Stomach (tissue), 9 donors: ENCODE data around the gene CIROP. TPM values are rescaled to one million over a fixed set of nuclear protein-coding genes. Genes with fewer than 3 reads are reported as not detected.

Experiments used
- DNase-seq, 2 donors: peaks; one replicate each; pipeline versions ENCODE4 v3.0.0 to v3.0.0-alpha.2; 2013 to 2019
- H3K27ac ChIP-seq, 5 donors: fragments of 200-600 bp in 4 of 5; sonication (generic) in 4 of 5; one replicate each; pipeline ENCODE4 v1.5.1; 2013 to 2019; ENCODE audit warnings: mild to moderate bottlenecking in 1 of 5, moderate library complexity in 1 of 5
- H3K27me3 ChIP-seq, 3 donors: fragments of 200-600 bp; sonication (generic); one replicate each; pipeline ENCODE4 v1.5.1; 2017 to 2019; ENCODE audit warnings: mixed run types in 1 of 3
- H3K36me3 ChIP-seq, 4 donors: fragments of 200-600 bp; sonication (generic); 1 replicate in 3 of 4; 2 replicates in 1 of 4; pipeline ENCODE4 v1.5.1; 2016 to 2019
- H3K4me1 ChIP-seq, 4 donors: fragments of 200-600 bp; sonication (generic); one replicate each; pipeline ENCODE4 v1.5.1; 2016 to 2019
- H3K4me3 ChIP-seq, 4 donors: fragments of 200-600 bp; sonication (generic) in 3 of 4; one replicate each; pipeline ENCODE4 v1.5.1; 2016 to 2019; ENCODE audit warnings: mild to moderate bottlenecking in 1 of 4
- H3K9me3 ChIP-seq, 4 donors: fragments of 200-600 bp; sonication (generic); one replicate each; pipeline ENCODE4 v1.5.1; 2016 to 2019
- CTCF ChIP-seq, 7 experiments: fragments of 450-650 bp in 4 of 7; fragments of 200-600 bp in 3 of 7; sonication (generic) in 3 of 7; IDR thresholded peaks; one replicate each; pipeline ENCODE4 v1.5.1; 2016 to 2019; ENCODE audit warnings: antibody characterized with exemption in 7 of 7, control low read depth in 2 of 7, mild to moderate bottlenecking in 1 of 7
- EP300 ChIP-seq: sonication (generic); formaldehyde crosslinking; IDR thresholded peaks from one replicate; pipeline ENCODE4 v1.6.1; 2017; ENCODE audit warnings: antibody characterized with exemption
- POLR2A ChIP-seq, 4 donors: fragments of 450-650 bp; IDR thresholded peaks; one replicate each; pipeline ENCODE4 v1.6.1; 2016; ENCODE audit warnings: antibody characterized with exemption in 4 of 4, control low read depth in 2 of 4, mild to moderate bottlenecking in 1 of 4, moderate library complexity in 1 of 4
- POLR2AphosphoS5 ChIP-seq, 3 donors: sonication (generic); formaldehyde crosslinking; IDR thresholded peaks; one replicate each; pipeline ENCODE4 v1.6.1; 2016; ENCODE audit warnings: antibody characterized with exemption in 3 of 3
- WGBS, 5 donors: extraction: QIAGEN DNeasy Blood & Tissue Kit in 3 of 5; methylation state at CpG; one replicate each; pipeline versions ENCODE4 v1.1.5 to v1.1.7; 2013 to 2018; 5-methylcytosine and 5-hydroxymethylcytosine counted together
- intact Hi-C: fragments of 100-400 bp; cut with DNase I; formaldehyde crosslinking; loops from one replicate; pipeline ENCODE4 v1.15.1; 2023; ENCODE audit warnings: low total_unique reads
- polyA plus RNA-seq, 3 donors: library from polyadenylated mRNA; stranded (reverse); fragments of 200-250 nt; gene quantifications; one replicate each; pipeline ENCODE4 v1.2.3, GENCODE V29; 2013
- total RNA-seq, 5 donors: library from RNA; depleted of rRNA; stranded (reverse); fragments of >200 nt; gene quantifications; one replicate each; pipeline versions ENCODE4 v1.1.0 to v1.2.3, GENCODE V29; 2014 to 2016
- donor health status: healthy with polysubstance abuse.
- donor health status: Bipolar disorder and iron deficiency.
- donor health status: healthy.

Gene CIROP
- total and polyA plus RNA-seq, 8 donors, result not detected

- DNase-seq, result no peak
- intact Hi-C loops, result no loop called here
- peak overlapping the region in 4 of 5 donors; percentile 8 to 93 (median 40) for H3K27ac ChIP-seq
- no peaks in the 10 kb centered on the region for H3K27me3 ChIP-seq
- peaks cover 22 to 75% (median 49%) of the 10 kb centered on the region in 4 donors for H3K4me1 ChIP-seq
- WGBS, 5 donors, result 93 to 98% (median 94%) methylated on average over 5 of the region's 5 CpGs
- H3K9me3 ChIP-seq, result no peaks in the 10 kb centered on the region
- no peak for TF ChIP-seq POLR2A (IDR thresholded peaks at IDR 0.05)
- no peak for TF ChIP-seq CTCF (IDR thresholded peaks at IDR 0.05)
- TF ChIP-seq EP300, result no peak
- no peak for TF ChIP-seq POLR2AphosphoS5 (IDR thresholded peaks at IDR 0.05)
- peaks cover 0 to 9% (median 5%) of the 10 kb centered on the region in 4 donors for H3K36me3 ChIP-seq
- no peak overlapping the region for H3K4me3 ChIP-seq
These were observed 43.9 kb upstream of the CIROP start for GRCh38 chr14:23148591-23149249.

GRCh38 chr14:23147676-23148075, 42.9 kb upstream of the CIROP start:
- intact Hi-C loops, result no loop called here
- Histone ChIP-seq H3K27ac (peak overlapping the region in 3 of 5 donors; percentile 32 to 93 (median 46)), H3K4me3 (no peak overlapping the region), H3K9me3 (no peaks in the 10 kb centered on the region), H3K36me3 (peaks cover 0 to 13% (median 9%) of the 10 kb centered on the region in 4 donors), H3K4me1 (peaks cover 13 to 75% (median 47%) of the 10 kb centered on the region in 4 donors), H3K27me3 (no peaks in the 10 kb centered on the region)
- TF ChIP-seq CTCF (IDR thresholded peaks at IDR 0.05) (no peak), POLR2A (IDR thresholded peaks at IDR 0.05) (no peak), POLR2AphosphoS5 (IDR thresholded peaks at IDR 0.05) (no peak), EP300 (no peak)
- DNase-seq, result peak; percentile 54 to 59
- WGBS, 5 donors, result 44 to 83% (median 54%) methylated on average over 1 of the region's 1 CpG

- Histone ChIP-seq H3K27me3 (no peaks in the 10 kb centered on the region), H3K4me1 (peaks cover 10 to 75% (median 46%) of the 10 kb centered on the region in 4 donors), H3K4me3 (no peak overlapping the region), H3K36me3 (peaks cover 0 to 19% (median 11%) of the 10 kb centered on the region in 4 donors), H3K27ac (peak overlapping the region in 4 of 5 donors; percentile 59 to 93 (median 64)), H3K9me3 (no peaks in the 10 kb centered on the region)
- intact Hi-C loops, result no loop called here
- 87 to 99% (median 94%) methylated on average over 4 of the region's 4 CpGs for WGBS, 5 donors
- TF ChIP-seq CTCF (IDR thresholded peaks at IDR 0.05) (no peak), EP300 (no peak), POLR2A (IDR thresholded peaks at IDR 0.05) (no peak), POLR2AphosphoS5 (IDR thresholded peaks at IDR 0.05) (no peak)
- no peak for DNase-seq
These were observed 42.2 kb upstream of the CIROP start for GRCh38 chr14:23146980-23147379.

GRCh38 chr14:23146351-23146910, 41.6 kb upstream of the CIROP start:
- Histone ChIP-seq H3K4me1 (peaks cover 9 to 76% (median 47%) of the 10 kb centered on the region in 4 donors), H3K36me3 (peaks cover 0 to 19% (median 11%) of the 10 kb centered on the region in 4 donors), H3K4me3 (no peak overlapping the region), H3K9me3 (no peaks in the 10 kb centered on the region), H3K27ac (peak overlapping the region in 4 of 5 donors; percentile 59 to 93 (median 64)), H3K27me3 (no peaks in the 10 kb centered on the region)
- no peak for DNase-seq
- TF ChIP-seq POLR2A (IDR thresholded peaks at IDR 0.05) (no peak), EP300 (no peak), POLR2AphosphoS5 (IDR thresholded peaks at IDR 0.05) (no peak), CTCF (IDR thresholded peaks at IDR 0.05) (no peak)
- 65 to 89% (median 77%) methylated on average over 2 of the region's 2 CpGs for WGBS, 5 donors
- intact Hi-C loops, result no loop called here
